Right atrium auricular region (tissue), 2 donors: ENCODE measurements around the gene ARHGAP11A. TPM values are rescaled to one million over a fixed set of nuclear protein-coding genes. Genes with fewer than 3 reads are reported as not detected.

Source experiments
- DNase-seq: peaks from one replicate; pipeline ENCODE4 v3.0.0-alpha.2; 2019; ENCODE audit warnings: low spot score
- H3K27ac ChIP-seq, 2 donors: fragments of 200-600 bp; sonication (generic); 1 replicate in 1 of 2; 2 replicates in 1 of 2; pipeline ENCODE4 v1.5.1; 2016 to 2019
- H3K27me3 ChIP-seq, 2 donors: fragments of 200-600 bp; sonication (generic); one replicate each; pipeline versions ENCODE4 v1.5.1 to v1.6.0; 2017 to 2019
- H3K36me3 ChIP-seq: fragments of 200-600 bp; sonication (generic); one replicate; pipeline ENCODE4 v1.5.1; 2016
- H3K4me1 ChIP-seq, 2 donors: fragments of 200-600 bp; sonication (generic); one replicate each; pipeline versions ENCODE4 v1.5.1 to v1.6.0; 2017 to 2019
- H3K4me3 ChIP-seq, 2 donors: fragments of 200-600 bp; sonication (generic); 1 replicate in 1 of 2; 2 replicates in 1 of 2; pipeline ENCODE4 v1.5.1; 2017 to 2019; ENCODE audit warnings: mild to moderate bottlenecking in 1 of 2, moderate library complexity in 1 of 2
- H3K9me3 ChIP-seq, 2 donors: fragments of 200-600 bp; sonication (generic); one replicate each; pipeline ENCODE4 v1.5.1; 2019
- CTCF ChIP-seq, 2 donors: fragments of 200-600 bp; sonication (generic); IDR thresholded peaks; one replicate each; pipeline ENCODE4 v1.5.1; 2019; ENCODE audit warnings: antibody characterized with exemption in 2 of 2
- total RNA-seq, 2 donors: library from RNA; depleted of rRNA; stranded (reverse); fragments of >200 nt; gene quantifications; one replicate each; pipeline ENCODE4 v1.1.0, GENCODE V29; 2016

ARHGAP11A gene
- total RNA-seq, 2 donors from 2014 or later = 1.0 to 2.3 TPM

- Histone ChIP-seq H3K27me3 (no peaks in the 10 kb centered on the region), H3K36me3 (no peaks in the 10 kb centered on the region), H3K4me1 (peaks cover 0 to 6% of the 10 kb centered on the region in 2 donors), H3K27ac (no peak overlapping the region), H3K9me3 (no peaks in the 10 kb centered on the region), H3K4me3 (no peak overlapping the region)
- no peak for DNase-seq
- TF ChIP-seq CTCF (IDR thresholded peaks at IDR 0.05) = no peak
These were observed 28.7 kb downstream of the ARHGAP11A start for GRCh38 chr15:32643907-32644445.

- Histone ChIP-seq H3K36me3 (no peaks in the 10 kb centered on the region), H3K4me3 (no peak overlapping the region), H3K27me3 (no peaks in the 10 kb centered on the region)
These were observed 31.0 kb downstream of the ARHGAP11A start for GRCh38 chr15:32646291-32646690.

GRCh38 chr15:32649342-32649741, 34.0 kb downstream of the ARHGAP11A start:
- Histone ChIP-seq H3K4me1 (no peaks in the 10 kb centered on the region), H3K9me3 (no peaks in the 10 kb centered on the region)
- DNase-seq = no peak

More at GRCh38 chr15:32646291-32646690, 31.0 kb downstream of the ARHGAP11A start:
- peaks cover 0 to 5% of the 10 kb centered on the region in 2 donors for H3K4me1 ChIP-seq
- no peaks in the 10 kb centered on the region for H3K9me3 ChIP-seq
- TF ChIP-seq CTCF (IDR thresholded peaks at IDR 0.05) = no peak
- DNase-seq = no peak
- no peak overlapping the region for H3K27ac ChIP-seq

GRCh38 chr15:32651229-32651837, 36.0 kb downstream of the ARHGAP11A start:
- H3K9me3 ChIP-seq = no peaks in the 10 kb centered on the region

More at GRCh38 chr15:32649342-32649741, 34.0 kb downstream of the ARHGAP11A start:
- no peak overlapping the region for H3K27ac ChIP-seq
- H3K36me3 ChIP-seq = no peaks in the 10 kb centered on the region
- no peak for TF ChIP-seq CTCF (IDR thresholded peaks at IDR 0.05)
- H3K27me3 ChIP-seq = no peaks in the 10 kb centered on the region
- no peak overlapping the region for H3K4me3 ChIP-seq

GRCh38 chr15:32652178-32652577, 36.9 kb downstream of the ARHGAP11A start:
- Histone ChIP-seq H3K4me1 (no peaks in the 10 kb centered on the region), H3K36me3 (no peaks in the 10 kb centered on the region), H3K9me3 (no peaks in the 10 kb centered on the region), H3K4me3 (no peak overlapping the region), H3K27me3 (no peaks in the 10 kb centered on the region), H3K27ac (no peak overlapping the region)
- TF ChIP-seq CTCF (IDR thresholded peaks at IDR 0.05) = no peak
- no peak for DNase-seq

More at GRCh38 chr15:32651229-32651837, 36.0 kb downstream of the ARHGAP11A start:
- Histone ChIP-seq H3K36me3 (no peaks in the 10 kb centered on the region), H3K4me1 (no peaks in the 10 kb centered on the region), H3K27ac (no peak overlapping the region), H3K4me3 (no peak overlapping the region), H3K27me3 (no peaks in the 10 kb centered on the region)
- DNase-seq = no peak
- TF ChIP-seq CTCF (IDR thresholded peaks at IDR 0.05) = peak; percentile 72 to 74
